ENCODE measurements around the gene ARFGEF2.
"Not testable (repeated sequence)": the region's sequence is repeated elsewhere in the genome, so short reads cannot be mapped to it uniquely, and the experiment has no call there.

ARFGEF2 gene

GRCh38 chr20:48921168-48921882 is at the start of gene ARFGEF2:
TSS of gene ARFGEF2 (plus strand) at chr20:48921711. CDS start at chr20:48921890, 179 bp downstream.
- DNase-seq (ENCODE audit: low read depth in 2 of 2, low spot score in 1 of 2): peak; percentile 71 to 79

DNA sequence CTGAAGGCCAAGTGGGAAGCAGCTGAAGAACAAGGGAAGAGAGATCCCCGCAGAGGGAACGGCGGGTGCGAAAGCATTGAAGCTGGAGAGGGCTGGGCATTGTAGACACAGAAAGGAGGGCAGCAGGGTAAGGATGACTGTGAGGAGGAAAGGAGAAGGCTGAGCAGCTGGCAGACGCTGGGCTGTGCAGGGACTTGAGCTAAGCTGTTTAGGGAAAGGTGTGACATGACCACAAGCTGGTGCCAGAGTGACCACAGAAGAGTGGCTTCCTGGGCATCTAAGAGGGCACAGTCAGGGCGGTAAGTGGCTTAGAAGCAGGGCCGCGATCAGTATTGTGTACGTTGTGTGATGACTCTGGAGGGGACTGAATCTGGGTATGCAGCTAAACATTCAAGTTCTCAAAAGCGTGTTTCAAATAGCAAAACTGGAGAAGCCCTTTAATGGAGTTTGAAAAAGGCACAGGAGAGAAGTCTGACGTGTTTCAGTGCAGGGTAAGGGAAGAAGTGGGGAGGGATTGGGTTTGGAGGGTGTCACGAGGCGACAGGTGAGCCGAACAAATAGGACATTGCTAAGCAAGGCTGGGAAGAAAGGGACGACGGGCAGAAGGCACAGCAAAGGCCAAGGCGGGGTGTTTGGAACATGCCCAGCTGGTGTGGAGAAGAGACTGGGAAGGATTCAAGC is 46.1 kb upstream of the ARFGEF2 start:
- no peak for DNase-seq (ENCODE audit: low read depth in 2 of 2, low spot score in 1 of 2)

DNA sequence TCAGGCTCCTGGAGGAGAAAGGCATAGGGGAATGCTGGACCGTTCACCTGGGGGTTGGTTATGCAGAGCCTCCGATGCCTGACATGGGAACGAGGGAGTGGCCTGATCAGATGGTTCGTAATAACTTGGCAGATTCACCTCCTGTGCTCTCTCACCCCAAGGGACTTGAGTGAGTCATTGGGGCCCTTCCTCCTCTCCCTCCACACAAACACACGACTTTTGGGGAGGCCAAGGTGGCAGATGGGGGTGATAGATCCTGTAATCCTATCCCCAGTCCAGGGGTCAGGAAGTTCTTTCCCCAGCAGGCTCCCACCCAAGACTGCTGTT is 45.6 kb upstream of the ARFGEF2 start:
- DNase-seq (ENCODE audit: low read depth in 2 of 2, low spot score in 1 of 2): no peak

DNA sequence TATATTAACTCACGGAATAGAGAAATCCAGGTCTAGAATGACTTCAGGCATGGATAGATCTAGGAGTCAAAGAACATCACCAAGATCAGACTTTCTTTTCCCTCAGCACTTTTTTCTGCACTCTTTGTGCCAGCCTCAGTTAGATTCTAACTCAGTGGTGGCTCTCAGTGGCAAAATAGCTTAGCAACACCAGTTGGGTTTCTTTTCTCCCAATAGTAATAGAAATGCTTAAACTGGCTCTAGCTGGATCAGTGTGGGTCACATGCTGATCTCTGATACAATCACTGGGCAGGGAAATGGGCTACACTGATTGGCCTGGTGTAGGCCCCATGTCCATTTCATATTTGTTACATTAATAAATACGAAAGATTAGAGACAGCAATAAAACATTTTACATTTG is 44.2 kb upstream of the ARFGEF2 start:
- no peak for DNase-seq (ENCODE audit: low read depth in 2 of 2, low spot score in 1 of 2)

GRCh38 chr20:48878534-48879248 is 42.8 kb upstream of the ARFGEF2 start:
- no peak for DNase-seq (ENCODE audit: low read depth in 2 of 2, low spot score in 1 of 2)

GRCh38 chr20:48879612-48880245 is 41.8 kb upstream of the ARFGEF2 start:
- DNase-seq (ENCODE audit: low read depth in 2 of 2, low spot score in 1 of 2): no peak

DNA sequence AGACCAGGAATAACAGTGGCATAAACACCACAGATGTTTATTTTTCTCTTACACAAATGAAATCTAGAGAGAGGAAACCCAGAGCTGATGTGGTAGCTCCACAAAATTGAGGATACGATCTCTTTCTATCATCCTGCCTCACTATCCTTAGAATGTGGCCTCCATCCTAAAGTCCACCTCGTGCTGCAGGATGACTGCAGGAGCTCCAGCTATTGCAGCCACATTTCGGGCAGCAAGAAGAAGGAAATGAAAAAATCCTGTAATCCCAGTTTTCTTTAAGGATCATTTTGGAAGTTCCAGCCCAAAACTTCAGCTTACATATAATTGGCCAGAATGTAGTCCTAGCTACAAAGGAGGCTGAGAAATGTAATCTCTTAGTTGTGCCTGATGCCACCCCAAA is 41.2 kb upstream of the ARFGEF2 start:
- DNase-seq (ENCODE audit: low read depth in 2 of 2, low spot score in 1 of 2): no peak

DNA sequence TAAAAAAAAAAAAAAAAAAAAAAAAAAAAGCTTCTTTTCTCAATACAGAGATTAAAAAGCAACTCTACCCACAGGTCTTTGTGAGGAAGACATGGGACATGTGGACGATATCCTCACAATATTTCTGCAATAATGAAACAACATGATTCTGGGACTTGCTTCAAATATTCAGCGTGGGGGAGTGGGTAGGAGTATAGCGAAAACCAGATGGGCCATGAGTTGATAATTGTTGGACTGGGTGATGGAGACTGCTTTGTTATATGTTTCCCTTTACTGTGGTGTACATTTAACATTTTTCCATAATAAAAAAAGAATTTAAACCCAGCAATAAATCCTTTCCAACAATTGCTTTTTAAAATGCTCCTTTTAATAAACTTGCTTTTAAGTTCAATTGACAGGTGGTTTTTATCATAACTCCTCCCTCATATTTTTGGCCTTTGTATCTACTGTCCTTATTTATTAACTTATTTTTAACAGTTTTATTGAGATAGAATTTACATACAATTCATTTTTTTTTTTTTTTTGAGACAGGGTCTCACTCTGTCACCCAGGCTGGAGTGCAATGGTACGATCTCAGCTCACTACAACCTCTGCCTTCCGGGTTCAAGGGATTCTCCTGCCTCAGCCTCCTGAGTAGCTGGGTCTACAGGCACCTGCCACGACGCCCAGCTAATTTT is 40.4 kb upstream of the ARFGEF2 start:
- DNase-seq (ENCODE audit: low read depth in 2 of 2, low spot score in 1 of 2): no peak

DNA sequence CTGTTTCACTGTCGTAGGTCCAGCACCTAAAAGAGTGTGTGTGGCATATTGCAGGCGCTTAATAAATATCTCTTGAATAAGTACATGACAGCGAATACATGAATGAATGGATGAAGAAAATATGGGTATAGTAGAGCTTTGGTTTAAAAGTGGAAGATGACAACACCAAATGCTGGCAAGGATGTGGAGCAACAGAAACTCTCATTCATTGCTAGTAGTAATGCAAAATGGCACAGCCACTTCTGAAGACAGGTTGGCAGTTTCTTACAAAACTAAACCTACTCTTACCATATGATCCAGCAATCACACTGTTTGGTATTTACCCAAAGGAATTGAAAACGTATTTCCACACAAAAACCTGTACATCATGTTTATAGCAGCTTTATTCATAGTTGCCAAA is 36.3 kb upstream of the ARFGEF2 start:
- no peak for DNase-seq (ENCODE audit: low read depth in 2 of 2, low spot score in 1 of 2)

GRCh38 chr20:48886194-48886593 is 35.3 kb upstream of the ARFGEF2 start:
- no peak for DNase-seq (ENCODE audit: low read depth in 2 of 2, low spot score in 1 of 2)

DNA sequence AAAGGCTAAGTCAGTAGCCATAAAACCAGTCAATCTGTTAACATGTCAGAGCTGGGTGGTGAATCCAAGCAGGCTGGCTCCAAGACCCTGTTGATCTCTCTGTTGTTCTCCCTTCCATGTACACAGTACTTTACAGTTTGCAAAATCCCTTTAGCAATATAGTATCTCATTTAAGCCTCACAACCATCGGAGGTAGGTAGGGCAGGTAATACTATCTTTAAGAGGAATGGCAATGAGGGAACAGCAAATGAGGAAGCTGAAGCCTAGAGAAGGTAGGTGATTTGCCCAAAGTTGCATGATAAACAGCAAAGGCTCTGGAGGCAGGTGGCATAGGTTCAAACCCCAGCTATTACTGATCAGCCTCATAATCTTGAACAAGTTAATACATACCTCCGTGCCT is 34.7 kb upstream of the ARFGEF2 start:
- DNase-seq (ENCODE audit: low read depth in 2 of 2, low spot score in 1 of 2): no peak

- not testable (repeated sequence) for DNase-seq (ENCODE audit: low read depth in 2 of 2, low spot score in 1 of 2)
Measured at GRCh38 chr20:48888517-48888916, 33.0 kb upstream of the ARFGEF2 start.

- DNase-seq (ENCODE audit: low read depth in 2 of 2, low spot score in 1 of 2): no peak
Measured at GRCh38 chr20:48889140-48889790, 32.2 kb upstream of the ARFGEF2 start.

DNA sequence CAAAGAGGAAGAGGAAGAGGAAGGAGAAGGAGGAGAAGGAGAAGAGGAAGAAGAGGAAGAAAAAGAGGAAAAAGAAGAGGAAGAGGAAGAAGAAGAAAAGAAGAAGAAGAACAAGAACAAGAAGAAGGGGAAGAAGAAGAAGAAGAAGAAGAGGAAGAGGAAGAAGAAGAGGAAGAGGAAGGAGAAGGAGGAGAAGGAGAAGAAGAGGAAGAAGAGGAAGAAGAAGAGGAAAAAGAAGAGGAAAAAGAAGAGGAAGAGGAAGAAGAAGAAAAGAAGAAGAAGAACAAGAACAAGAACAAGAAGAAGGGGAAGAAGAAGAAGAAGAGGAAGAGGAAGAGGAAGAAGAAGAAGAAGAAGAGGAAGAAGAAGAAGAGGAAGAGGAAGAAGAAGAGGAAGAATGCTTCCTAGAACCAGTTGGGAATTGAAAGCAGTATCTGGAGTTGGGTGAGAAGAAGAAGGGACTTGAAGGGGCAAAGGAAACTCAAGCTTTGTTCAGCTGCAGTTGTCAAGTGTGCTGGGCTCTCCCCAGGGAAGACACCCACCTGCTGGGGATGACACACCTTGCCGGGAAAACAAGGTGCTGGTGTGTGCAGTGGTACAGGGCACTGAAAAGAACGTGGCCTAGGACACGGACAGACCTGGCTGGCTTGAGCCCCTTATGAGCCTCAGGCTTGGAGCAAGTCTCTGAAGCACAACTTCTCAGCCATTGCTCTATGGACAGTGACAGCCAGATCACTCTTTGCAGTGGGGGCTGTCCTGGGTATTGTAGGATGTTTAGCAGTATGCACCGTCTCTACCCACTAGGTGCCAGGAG is 30.1 kb upstream of the ARFGEF2 start:
- DNase-seq (ENCODE audit: low read depth in 2 of 2, low spot score in 1 of 2): no peak

DNA sequence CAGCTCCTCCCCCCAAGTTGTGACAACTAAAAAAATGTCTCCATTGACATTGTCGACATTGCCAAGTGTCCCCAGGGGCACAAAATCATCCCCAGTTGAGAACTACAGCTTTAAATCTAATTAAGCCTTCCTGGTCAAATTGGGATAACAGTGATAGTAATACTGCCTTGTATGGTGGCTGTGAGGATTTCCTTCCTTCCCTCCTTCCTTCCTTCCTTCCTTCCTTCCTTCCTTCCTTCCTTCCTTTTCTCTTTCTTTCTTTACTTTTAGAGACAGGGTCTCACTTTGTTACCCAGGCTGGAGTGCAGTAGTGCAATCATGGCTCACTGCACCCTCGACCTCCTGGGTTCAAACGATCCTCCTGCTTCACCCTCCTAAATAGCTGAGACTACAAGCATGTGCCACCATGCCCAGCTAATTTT is 29.5 kb upstream of the ARFGEF2 start:
- DNase-seq (ENCODE audit: low read depth in 2 of 2, low spot score in 1 of 2): no peak

GRCh38 chr20:48892891-48893290 is 28.6 kb upstream of the ARFGEF2 start:
- DNase-seq (ENCODE audit: low read depth in 2 of 2, low spot score in 1 of 2): no peak

DNA sequence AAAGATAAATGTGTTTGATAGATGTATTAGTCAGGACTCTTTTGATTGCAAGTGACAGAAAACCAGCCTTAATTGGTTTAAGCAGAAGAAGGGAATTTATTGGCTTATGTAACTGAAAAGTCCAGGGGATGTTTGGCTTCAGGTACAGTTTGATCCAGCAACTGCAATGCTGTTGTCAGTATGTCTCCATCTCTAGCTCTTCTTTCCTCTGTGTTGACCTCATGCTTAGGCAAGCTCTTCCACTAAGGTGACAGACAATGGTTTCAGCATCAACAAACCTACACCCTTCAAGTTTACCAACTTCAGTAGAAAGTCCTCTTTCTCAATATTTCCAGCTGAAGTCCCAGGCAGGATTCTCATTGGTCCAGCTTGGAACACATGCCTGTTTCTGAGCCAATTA is 28.1 kb upstream of the ARFGEF2 start:
- DNase-seq (ENCODE audit: low read depth in 2 of 2, low spot score in 1 of 2): no peak

GRCh38 chr20:48897305-48898010 is 24.1 kb upstream of the ARFGEF2 start:
- DNase-seq (ENCODE audit: low read depth in 2 of 2, low spot score in 1 of 2): no peak

DNA sequence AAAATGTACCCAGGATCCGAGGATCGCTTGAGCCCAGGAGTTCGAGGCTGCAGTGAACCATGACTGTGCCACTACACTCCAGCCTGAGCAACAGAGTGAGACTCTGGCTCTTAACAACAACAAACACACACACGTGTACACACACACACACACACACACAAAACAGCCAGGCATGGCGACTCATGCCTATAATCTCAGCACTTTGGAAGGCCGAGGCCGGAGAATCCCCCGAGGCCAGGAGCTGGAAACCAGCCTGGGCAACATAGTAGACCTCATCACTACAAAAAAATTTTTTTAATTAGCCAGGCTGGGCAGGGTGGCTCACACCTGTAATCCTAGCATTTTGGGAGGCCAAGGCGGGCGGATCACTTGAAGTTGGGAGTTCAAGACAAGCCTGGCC is 23.3 kb upstream of the ARFGEF2 start:
- DNase-seq (ENCODE audit: low read depth in 2 of 2, low spot score in 1 of 2): no peak

All from stimulated activated CD8-positive, alpha-beta memory T cell treated with anti-CD3 and anti-CD28 coated beads, Interleukin-4, amount 100 ng/mL, for 1 hour (primary cell).